Activated T-cell treated with anti-CD3 and anti-CD28 coated beads, Interleukin-2, amount 50 U/mL, for 48 hours (primary cell): ENCODE data around the gene RCOR3.
A peak's percentile ranks its signal among the peaks of the same experiment; 100 is the strongest.

ENCODE experiments used
- DNase-seq, 2 experiments: peaks; one replicate each; pipeline ENCODE4 v3.0.0-alpha.2; 2020

The RCOR3 gene

GRCh38 chr1:211326140-211326527 lies 67.0 kb downstream of the RCOR3 start:
- DNase-seq, result peak in 1 of 2 experiments; percentile 41

- DNase-seq, result peak; percentile 64 to 74
Measured at GRCh38 chr1:211326528-211327345, 67.6 kb downstream of the RCOR3 start, which contains the start of gene TRAF5. TRAF5 (plus strand) TSS chr1:211326833; CDS start chr1:211353240, 26,407 bp downstream.

- peak; percentile 65 to 67 for DNase-seq
Measured at GRCh38 chr1:211327346-211327921, 68.3 kb downstream of the RCOR3 start.

DNA sequence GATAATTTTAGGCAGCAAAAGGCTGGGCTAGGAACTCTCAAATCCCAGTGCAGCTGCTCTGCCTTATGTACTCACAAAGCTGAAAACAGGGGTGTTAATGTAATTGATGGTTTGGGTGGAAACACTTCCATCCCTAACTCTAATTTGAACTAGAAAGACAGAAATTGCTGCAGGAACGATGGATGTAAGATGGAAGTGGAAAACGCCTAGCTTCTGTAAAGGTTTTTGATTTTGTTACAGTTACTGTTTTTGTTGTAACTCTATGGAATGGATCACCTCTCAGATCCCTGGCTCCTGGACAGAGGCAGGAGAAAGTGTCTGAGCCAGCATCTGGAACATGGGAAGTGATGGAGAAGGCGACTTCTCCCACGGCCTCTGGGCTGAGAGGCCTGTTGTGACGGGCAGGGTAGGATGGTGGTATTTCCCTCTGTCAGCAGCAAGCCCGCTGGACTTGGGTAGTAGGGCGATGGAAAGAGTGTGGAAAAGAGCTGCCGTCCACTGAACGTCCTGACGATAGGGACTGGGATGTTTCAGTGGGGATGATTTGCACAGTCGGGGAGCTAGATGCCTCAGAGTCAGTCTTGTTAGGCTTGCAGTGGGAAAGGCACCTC lies 69.0 kb downstream of the RCOR3 start:
- no peak for DNase-seq

GRCh38 chr1:211328866-211329475 lies 69.8 kb downstream of the RCOR3 start:
- DNase-seq, result no peak

- no peak for DNase-seq
Measured at GRCh38 chr1:211329764-211330201, 70.6 kb downstream of the RCOR3 start.

DNA sequence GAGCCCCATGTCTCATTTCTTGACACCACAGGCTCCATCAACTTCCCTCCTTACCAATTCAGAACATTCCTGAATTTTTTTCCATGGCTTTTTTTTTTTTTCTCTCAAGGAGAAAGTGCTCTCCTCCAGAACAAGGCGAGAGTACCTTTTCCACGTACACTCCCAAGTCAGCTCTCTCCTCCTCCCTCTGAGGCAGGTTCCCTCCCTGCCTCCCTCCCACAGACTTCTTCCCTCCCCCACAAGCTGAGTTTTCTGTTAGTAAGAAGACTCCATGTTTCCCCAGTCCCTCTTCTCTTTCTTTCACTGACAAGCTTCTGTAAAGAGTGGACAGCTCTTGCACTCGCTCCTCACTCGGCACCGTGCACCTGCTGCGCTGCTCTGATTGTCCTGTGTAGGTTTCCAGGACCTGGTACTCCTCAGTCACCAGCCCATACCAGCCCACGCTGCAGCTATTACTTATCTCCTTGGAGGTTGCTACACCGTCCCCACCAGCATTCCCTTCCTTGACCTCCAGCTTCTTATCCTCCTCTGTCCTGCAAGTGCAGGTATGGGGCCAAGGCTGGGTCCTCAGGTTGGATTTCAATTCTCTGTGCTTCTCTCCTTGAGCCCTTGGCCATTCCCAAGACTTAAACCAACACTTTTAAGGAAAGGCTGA lies 71.2 kb downstream of the RCOR3 start:
- no peak for DNase-seq

DNA sequence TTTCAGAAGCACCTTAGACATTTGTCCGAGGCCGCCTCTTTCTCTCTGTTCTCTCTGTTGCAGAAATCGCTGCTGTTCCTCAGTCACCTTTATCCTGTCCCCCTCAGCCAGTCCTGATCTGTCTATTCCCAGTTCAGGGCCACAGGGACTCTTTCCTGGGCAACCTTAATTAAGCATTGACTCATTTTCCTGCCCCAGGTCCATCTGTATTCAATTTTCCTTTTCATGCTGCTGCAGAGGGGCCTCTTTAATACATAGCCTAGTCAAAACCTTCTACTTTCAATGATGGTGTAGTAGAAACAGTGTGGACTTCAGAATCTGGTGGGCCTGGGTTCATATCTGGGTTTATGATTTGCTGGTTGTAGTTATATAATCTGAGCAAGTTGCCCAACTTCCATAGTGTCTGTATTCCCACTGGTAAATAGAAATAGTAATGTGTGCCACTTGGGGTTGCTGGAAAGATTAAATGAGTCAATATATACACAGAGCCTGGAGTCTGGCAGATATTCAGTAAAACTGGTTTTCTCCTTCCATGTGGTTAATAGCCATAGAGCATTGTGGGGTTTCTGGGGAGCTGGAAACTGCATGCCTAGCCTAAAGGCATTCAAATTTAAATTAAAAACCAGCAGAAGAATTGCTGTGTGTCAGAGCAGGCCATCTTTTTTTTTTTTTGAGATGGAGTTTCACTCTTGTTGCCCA lies 72.0 kb downstream of the RCOR3 start:
- no peak for DNase-seq

- DNase-seq, result no peak
Measured at GRCh38 chr1:211332036-211332616, 73.0 kb downstream of the RCOR3 start.

GRCh38 chr1:211332830-211333229 lies 73.7 kb downstream of the RCOR3 start:
- no peak for DNase-seq

GRCh38 chr1:211333906-211334305 lies 74.7 kb downstream of the RCOR3 start:
- no peak for DNase-seq

GRCh38 chr1:211334986-211335385 lies 75.8 kb downstream of the RCOR3 start:
- peak in 1 of 2 experiments; percentile 47 for DNase-seq

DNA sequence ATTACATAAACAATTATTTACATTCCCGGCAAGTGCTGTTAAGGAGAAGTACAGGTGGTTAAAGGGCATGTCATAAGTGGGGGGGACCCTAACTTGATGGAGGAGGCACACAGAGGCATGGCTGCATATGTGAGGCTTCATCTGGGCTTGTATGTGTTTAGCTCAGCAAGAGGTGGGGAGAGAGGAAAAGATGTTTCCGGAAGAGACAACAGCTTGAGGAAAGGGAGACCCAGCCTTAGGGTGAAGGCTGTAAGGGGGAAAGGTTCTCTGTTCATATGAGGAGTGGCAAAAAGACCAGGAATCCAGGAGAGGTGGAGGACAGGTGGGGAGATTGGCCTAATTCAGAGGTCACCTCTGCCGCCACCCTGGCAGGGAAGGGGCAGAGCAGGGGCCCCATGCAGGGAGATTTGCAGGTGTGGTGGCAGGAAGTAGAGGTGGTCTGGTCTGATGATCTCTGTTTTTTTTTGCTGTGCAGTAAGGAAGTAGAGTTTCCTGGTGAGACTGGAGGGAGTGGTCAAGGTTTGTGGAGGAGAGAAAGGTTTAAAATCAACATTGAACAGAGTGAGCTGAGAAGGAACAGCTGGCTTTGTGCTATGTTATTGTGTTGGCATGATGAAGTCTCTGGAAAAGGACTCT lies 76.5 kb downstream of the RCOR3 start:
- DNase-seq, result no peak

DNA sequence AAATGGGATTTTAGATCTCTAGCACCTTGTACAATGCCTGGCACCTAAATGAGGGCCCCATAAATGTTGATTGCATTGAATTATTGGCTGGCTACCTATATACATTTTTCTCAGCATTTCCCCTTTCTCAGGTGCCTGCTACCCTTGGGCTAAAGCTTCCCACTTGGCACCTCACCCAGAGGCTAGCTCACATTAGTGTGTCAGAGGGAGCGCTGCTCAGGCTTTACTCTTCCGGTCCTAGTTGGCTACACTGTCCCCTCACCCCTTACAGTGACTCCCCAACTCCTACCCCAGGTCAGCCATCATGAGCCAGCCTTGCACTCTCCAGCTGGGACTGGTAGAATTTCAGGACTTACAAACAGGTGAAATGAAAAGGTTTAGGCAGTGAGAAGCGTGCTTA lies 77.0 kb downstream of the RCOR3 start:
- no peak for DNase-seq

- no peak for DNase-seq
Measured at GRCh38 chr1:211336775-211337174, 77.6 kb downstream of the RCOR3 start.

GRCh38 chr1:211337430-211338223 lies 78.5 kb downstream of the RCOR3 start:
- DNase-seq, result no peak

DNA sequence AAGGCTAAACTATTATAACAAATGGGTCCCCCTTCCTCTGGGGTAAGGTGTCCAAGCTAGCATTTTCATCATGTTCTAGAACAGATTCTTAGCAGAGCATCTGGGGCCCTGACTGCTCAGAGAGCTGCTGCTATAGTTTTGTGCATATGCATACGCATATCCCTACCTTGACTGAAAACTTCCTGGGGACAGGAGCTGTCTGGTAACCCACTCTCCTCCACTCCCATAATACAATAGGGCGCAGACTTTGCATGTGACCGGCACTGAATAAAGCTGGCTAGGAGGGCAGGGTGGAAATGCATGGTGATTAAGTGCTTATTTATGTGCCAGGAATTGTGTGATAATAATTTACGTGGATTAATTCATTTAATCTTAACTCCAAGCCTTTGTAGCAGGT lies 79.1 kb downstream of the RCOR3 start:
- DNase-seq, result no peak

- DNase-seq, result no peak
Measured at GRCh38 chr1:211339631-211340041, 80.5 kb downstream of the RCOR3 start.

GRCh38 chr1:211340622-211341507 lies 81.7 kb downstream of the RCOR3 start:
- DNase-seq, result no peak
